Endothelial cell of umbilical vein (primary cell): ENCODE measurements around the gene APOL5. TPM values are rescaled to one million over a fixed set of nuclear protein-coding genes. Genes with fewer than 3 reads are reported as not detected.

ENCODE experiments used
- BruUV-seq: library from RNA; stranded (reverse); fragments of 400-500 nt; replicated peaks from 2 replicates; lab custom pipeline; 2021; lab: Mats Ljungman, UMichigan
- CTCF ChIA-PET: fragments of 300-600, 350-600 bp; sonication (Branson Sonifier 250); formaldehyde crosslinking; loops from one replicate; lab custom pipeline; 2021; ENCODE audit warnings: antibody characterized with exemption, inconsistent platforms; lab: Charles Lee
- POLR2A ChIA-PET: fragments of 300-600, 350-600 bp; sonication (Branson Sonifier 250); formaldehyde crosslinking; loops from one replicate; lab custom pipeline; 2021; ENCODE audit warnings: antibody characterized with exemption, inconsistent platforms; lab: Charles Lee
- DNase-seq: peaks from one replicate; pipeline ENCODE4 v3.0.0-alpha.2; 2011; ENCODE audit warnings: low read depth, low spot score
- FAIRE-seq: peaks from 2 replicates; lab custom pipeline; 2011; peaks lifted over from hg19 to GRCh38; lab: Jason Lieb, UNC
- H2AFZ ChIP-seq: 2 replicates; pipeline ENCODE4 v1.6.0; 2012; ENCODE audit warnings: low read depth, low read length, control low read depth, inconsistent platforms
- H3K27ac ChIP-seq: 2 replicates; pipeline ENCODE4 v1.5.1; 2011; ENCODE audit warnings: low read depth, mild to moderate bottlenecking, control low read depth, low read length, moderate library complexity; ENCODE audit not compliant: insufficient read depth
- H3K27me3 ChIP-seq, 2 experiments: 2 replicates each; pipeline versions ENCODE4 v1.6.0 to v1.6.1; 2011; ENCODE audit warnings: low read length in 2 of 2, mixed read lengths in 1 of 2; ENCODE audit not compliant: control insufficient read depth in 2 of 2, insufficient read depth in 2 of 2
- H3K36me3 ChIP-seq, 2 experiments: 2 replicates in 1 of 2; 3 replicates in 1 of 2; pipeline ENCODE4 v1.5.1; 2011; ENCODE audit warnings: low read length in 2 of 2, mild to moderate bottlenecking in 1 of 2, moderate library complexity in 1 of 2; ENCODE audit not compliant: control insufficient read depth in 2 of 2, insufficient read depth in 2 of 2; ENCODE audit errors: extremely low read depth in 1 of 2
- H3K4me1 ChIP-seq: 3 replicates; pipeline ENCODE4 v1.5.1; 2011; ENCODE audit warnings: mild to moderate bottlenecking, low read length; ENCODE audit not compliant: control insufficient read depth, insufficient read depth; ENCODE audit errors: extremely low read depth
- H3K4me2 ChIP-seq: 2 replicates; pipeline ENCODE4 v1.6.1; 2011; ENCODE audit warnings: low read length, control low read depth, mixed read lengths; ENCODE audit not compliant: insufficient read depth
- H3K4me3 ChIP-seq, 3 experiments: fragments of 200-600 bp in 1 of 3; sonication (generic), shearing (Covaris generic) in 1 of 3; replicated peaks in 1 of 3; 2 replicates each; pipeline ENCODE4 v1.5.1; 2011 to 2016; ENCODE audit warnings: control low read depth in 3 of 3, low read length in 3 of 3, mild to moderate bottlenecking in 2 of 3, inconsistent platforms in 1 of 3, low read depth in 1 of 3, moderate library complexity in 1 of 3; ENCODE audit not compliant: insufficient read depth in 1 of 3
- H3K79me2 ChIP-seq: 2 replicates; pipeline ENCODE4 v1.6.0; 2012; ENCODE audit warnings: low read length, inconsistent platforms; ENCODE audit not compliant: control insufficient read depth, insufficient read depth
- H3K9ac ChIP-seq: replicated peaks from 2 replicates; pipeline ENCODE3; 2011; ENCODE audit warnings: low read length, control low read depth; ENCODE audit not compliant: insufficient read depth; ENCODE audit errors: extremely low read depth
- H3K9me1 ChIP-seq: replicated peaks from 3 replicates; pipeline ENCODE4 v1.6.0; 2011; ENCODE audit warnings: mild to moderate bottlenecking, low read length; ENCODE audit not compliant: control insufficient read depth, insufficient read depth; ENCODE audit errors: extremely low read depth
- H3K9me3 ChIP-seq: replicated peaks from 2 replicates; pipeline ENCODE4 v1.5.1; 2012; ENCODE audit warnings: low read length, inconsistent platforms; ENCODE audit not compliant: control insufficient read depth, insufficient read depth
- H4K20me1 ChIP-seq: replicated peaks from 2 replicates; pipeline ENCODE3; 2011; ENCODE audit warnings: mild to moderate bottlenecking, low read length; ENCODE audit not compliant: control insufficient read depth, insufficient read depth; ENCODE audit errors: extremely low read depth
- CTCF ChIP-seq, 2 donors: IDR thresholded peaks; 1 replicate in 1 of 2; 2 replicates in 1 of 2; pipeline ENCODE4 v1.5.1; 2011; ENCODE audit warnings: low read length in 2 of 2, mild to moderate bottlenecking in 2 of 2, moderate library complexity in 2 of 2, control low read depth in 1 of 2, inconsistent platforms in 1 of 2, low read depth in 1 of 2; ENCODE audit not compliant: insufficient read depth in 1 of 2; ENCODE audit errors: extremely low read depth in 1 of 2
- EZH2 ChIP-seq: IDR thresholded peaks from 2 replicates; pipeline ENCODE4 v1.6.1; 2012; ENCODE audit warnings: borderline replicate concordance, low read depth, mild to moderate bottlenecking, moderate library complexity, low read length, inconsistent platforms; ENCODE audit not compliant: severe bottlenecking
- FOS ChIP-seq: IDR thresholded peaks from 2 replicates; pipeline ENCODE4 v1.6.1; 2011; ENCODE audit warnings: mild to moderate bottlenecking, low read length, moderate library complexity, borderline replicate concordance; ENCODE audit not compliant: insufficient read depth
- GATA2 ChIP-seq: IDR thresholded peaks from 2 replicates; pipeline ENCODE4 v1.7.0; 2011; ENCODE audit warnings: low read depth, mild to moderate bottlenecking, moderate library complexity, mixed read lengths, low read length; ENCODE audit not compliant: insufficient read length, insufficient read depth
- JUN ChIP-seq: IDR thresholded peaks from 2 replicates; pipeline ENCODE4 v1.6.1; 2011; ENCODE audit warnings: borderline replicate concordance, low read depth; ENCODE audit not compliant: insufficient read length, insufficient read depth
- MAX ChIP-seq: IDR thresholded peaks from 2 replicates; pipeline ENCODE4 v1.6.1; 2011; ENCODE audit not compliant: insufficient read depth, insufficient read length
- MYC ChIP-seq: IDR thresholded peaks from one replicate; pipeline ENCODE4 v1.6.1; 2011; ENCODE audit warnings: mild to moderate bottlenecking, low read depth, low read length
- POLR2A ChIP-seq: IDR thresholded peaks from 2 replicates; pipeline ENCODE4 v1.6.1; 2012; ENCODE audit warnings: low read depth, mild to moderate bottlenecking, control low read depth, low read length
- POLR2AphosphoS5 ChIP-seq: IDR thresholded peaks from 2 replicates; pipeline ENCODE4 v1.6.1; 2012; ENCODE audit warnings: low read depth, mild to moderate bottlenecking, control low read depth, low read length, moderate library complexity; ENCODE audit not compliant: insufficient read depth
- dilution Hi-C: fragments of 300-500 bp; cut with MboI; formaldehyde crosslinking; loops from one replicate; pipeline ENCODE4 v1.15.0; 2019; ENCODE audit warnings: low sequenced_read_pairs; ENCODE audit not compliant: extremely low pct_ligation_motif_present
- intact Hi-C: fragments of 100-400 bp; cut with micrococcal nuclease; formaldehyde crosslinking; loops from one replicate; pipeline ENCODE4 v1.10.0; 2022
- polyA plus RNA-seq, 4 experiments: library from polyadenylated mRNA; depleted of rRNA in 3 of 4; stranded (reverse) in 3 of 4; unstranded in 1 of 4; fragments of >200 nt; gene quantifications; 2 replicates each; pipeline versions ENCODE4 v1.2.1 to v1.2.3, GENCODE V29; 2011 to 2012; ENCODE audit warnings: missing spikeins in 1 of 4
- total RNA-seq: library from RNA; stranded (reverse); gene quantifications from 2 replicates; pipeline ENCODE4 v1.2.3, GENCODE V29; 2021

Gene APOL5
- total and polyA plus RNA-seq, 2 donors (not counting 3 experiments of a cell fraction or from before 2014, with no cell fraction given), result not detected

DNA sequence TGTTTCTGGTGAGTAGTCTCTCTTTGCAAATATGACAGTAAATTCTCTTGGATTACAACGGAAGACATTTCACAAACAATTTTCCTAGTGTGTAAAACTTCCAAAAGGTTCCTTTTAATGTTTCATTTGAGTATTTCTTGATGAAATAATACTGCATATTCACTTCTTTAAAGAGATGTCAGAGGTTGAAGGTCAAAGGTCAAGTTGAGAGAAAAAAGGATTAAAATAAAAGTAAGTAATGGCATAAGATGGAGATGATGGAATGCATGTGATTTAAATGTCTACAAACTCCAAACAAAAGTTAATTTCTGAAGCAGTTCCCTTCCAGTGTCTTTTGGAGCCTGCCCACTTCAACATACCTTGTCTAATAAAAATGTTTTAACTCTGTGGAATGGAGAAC is 40.7 kb downstream of the APOL5 start:
- no peaks in the 10 kb centered on the region for H3K27me3 ChIP-seq
- dilution Hi-C loops, result loop anchor here (10.0 kb wide), 1 partner anchor 276 kb away; no protein-coding TSS in a partner anchor
- no peak overlapping the region for H3K9ac ChIP-seq
- H2AFZ ChIP-seq, result no peak overlapping the region
- FAIRE-seq, result no peak
- no peak overlapping the region for H3K4me2 ChIP-seq
- no peaks in the 10 kb centered on the region for H3K79me2 ChIP-seq
- TF ChIP-seq MYC (no peak), GATA2 (no peak), MAX (no peak), FOS (no peak), POLR2AphosphoS5 (no peak), EZH2 (no peak), JUN (no peak), POLR2A (no peak), CTCF (IDR thresholded peaks at IDR 0.05; ENCODE audit: extremely low read depth in 1 of 2, insufficient read depth in 1 of 2, low read depth in 1 of 2, low read length in 2 of 2) (no peak)
- intact Hi-C loops, result loop anchor here (10.0 kb wide), 1 partner anchor 366 kb away; no protein-coding TSS in a partner anchor
- no TSS peak for BruUV-seq
- no peak overlapping the region for H3K4me3 ChIP-seq
- ChIA-PET POLR2A (no interaction called here), CTCF (interaction anchor here (0.5 to 1.9 kb wide), 2 partner anchors 56 to 308 kb away, joined by 3 to 5 read pairs; no protein-coding TSS in a partner anchor)
- no peak overlapping the region for H3K27ac ChIP-seq
- DNase-seq, result no peak
- H3K9me1 ChIP-seq, result no peaks in the 10 kb centered on the region
- H3K36me3 ChIP-seq, result peaks cover 5 to 13% of the 10 kb centered on the region in 2 experiments
- no peaks in the 10 kb centered on the region for H3K9me3 ChIP-seq
- H4K20me1 ChIP-seq, result no peaks in the 10 kb centered on the region
- no peaks in the 10 kb centered on the region for H3K4me1 ChIP-seq
